Fibroblast of the conjunctiva (primary cell): ENCODE data around the gene ZNF618.

Experiments used
- DNase-seq: peaks from one replicate; pipeline ENCODE4 v3.0.0-alpha.2; 2010; ENCODE audit warnings: low read depth

ZNF618 gene

DNA sequence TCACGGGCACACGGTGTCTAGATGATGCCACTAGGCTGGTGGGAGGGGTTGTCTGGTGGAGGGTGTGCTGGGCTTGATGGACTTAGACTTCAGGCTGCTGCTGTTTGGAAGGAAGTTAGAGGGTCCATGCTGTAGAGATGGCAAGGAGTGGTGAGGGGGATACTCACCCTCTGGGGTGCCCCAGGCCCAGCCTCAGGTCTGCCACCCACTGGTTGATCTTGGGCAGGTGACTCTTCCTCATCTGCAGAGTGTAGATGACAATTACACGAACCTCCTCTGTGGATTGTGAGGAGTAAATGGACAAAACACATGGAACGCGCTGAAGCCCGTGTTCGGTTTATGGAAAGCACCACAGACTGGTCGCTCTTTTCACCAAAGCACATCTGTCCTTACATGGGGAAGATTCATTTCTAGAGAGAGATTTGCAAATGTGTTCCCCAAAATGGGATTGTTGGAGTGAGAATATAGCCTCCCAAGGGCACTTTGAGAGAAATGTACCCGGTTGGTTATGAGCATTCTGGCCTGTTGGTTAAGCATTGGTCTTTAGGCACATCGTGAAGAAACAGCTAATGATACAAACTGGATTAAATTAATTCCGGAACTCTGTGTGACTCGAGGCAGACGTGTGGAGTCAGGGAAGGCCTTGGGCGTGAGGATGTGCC is 58.2 kb downstream of the ZNF618 start:
- no peak for DNase-seq

- no peak for DNase-seq
These were observed 58.9 kb downstream of the ZNF618 start for GRCh38 chr9:113934829-113935676.

DNA sequence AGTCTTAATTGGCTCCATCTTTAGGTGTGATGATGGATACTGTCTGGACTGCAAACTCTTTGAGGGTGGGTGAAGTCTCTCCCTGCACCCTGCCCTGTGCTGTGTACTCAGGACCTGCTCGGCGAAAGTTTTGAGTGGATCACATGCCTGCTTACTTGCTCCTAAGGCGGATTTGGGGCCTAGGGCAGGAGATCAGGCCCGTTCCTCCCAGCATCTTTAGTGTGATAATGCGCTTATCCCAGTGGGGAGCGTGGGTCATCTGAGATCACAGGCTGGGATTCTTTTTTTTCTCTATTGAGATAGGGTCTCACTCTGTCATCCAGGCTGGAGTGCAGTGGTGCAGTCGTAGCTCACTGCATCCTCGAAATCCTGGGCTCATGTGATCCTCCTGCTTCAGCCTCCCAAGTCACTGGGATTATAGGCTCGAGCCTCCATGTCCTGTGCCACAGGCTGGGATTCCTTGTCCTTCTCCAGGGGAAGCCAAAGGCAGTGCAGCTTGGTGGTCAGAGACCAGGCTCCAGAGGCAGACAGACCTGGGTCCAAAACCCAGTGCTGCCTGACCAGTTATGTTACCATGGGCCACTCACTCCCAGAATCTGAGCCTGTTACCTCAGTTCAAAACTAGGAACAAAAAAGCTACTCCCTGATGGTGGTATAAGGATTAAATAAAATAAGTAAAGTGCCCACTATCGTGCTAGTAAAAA is 59.7 kb downstream of the ZNF618 start:
- no peak for DNase-seq

- DNase-seq, result no peak
These were observed 64.0 kb downstream of the ZNF618 start for GRCh38 chr9:113940077-113940476.

- no peak for DNase-seq
These were observed 64.9 kb downstream of the ZNF618 start for GRCh38 chr9:113941056-113941455.

- no peak for DNase-seq
These were observed 65.4 kb downstream of the ZNF618 start for GRCh38 chr9:113941526-113941925.

- no peak for DNase-seq
These were observed 67.3 kb downstream of the ZNF618 start for GRCh38 chr9:113943112-113944009.

- no peak for DNase-seq
These were observed 69.7 kb downstream of the ZNF618 start for GRCh38 chr9:113945784-113946183.

GRCh38 chr9:113946496-113947115 is 70.5 kb downstream of the ZNF618 start:
- DNase-seq, result no peak

DNA sequence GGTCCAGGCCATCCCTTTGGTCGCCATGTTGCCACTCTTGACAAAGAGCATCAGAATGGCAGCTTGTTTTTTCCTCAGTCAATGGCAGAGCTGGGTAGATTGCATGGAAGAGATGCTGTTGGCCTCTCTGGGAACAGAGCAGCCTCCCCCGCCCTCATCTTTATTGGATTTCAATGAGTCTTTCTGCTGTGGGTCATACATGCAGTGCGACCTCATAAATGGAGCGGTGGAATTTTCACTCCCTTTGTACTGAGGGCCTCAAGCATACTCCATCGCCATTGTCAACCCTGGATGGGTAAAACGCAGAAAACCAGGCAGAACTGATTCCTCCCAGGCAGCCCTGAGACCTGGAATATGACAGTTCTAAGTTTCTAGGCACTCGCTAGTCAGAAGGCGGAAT is 71.8 kb downstream of the ZNF618 start:
- DNase-seq, result no peak

DNA sequence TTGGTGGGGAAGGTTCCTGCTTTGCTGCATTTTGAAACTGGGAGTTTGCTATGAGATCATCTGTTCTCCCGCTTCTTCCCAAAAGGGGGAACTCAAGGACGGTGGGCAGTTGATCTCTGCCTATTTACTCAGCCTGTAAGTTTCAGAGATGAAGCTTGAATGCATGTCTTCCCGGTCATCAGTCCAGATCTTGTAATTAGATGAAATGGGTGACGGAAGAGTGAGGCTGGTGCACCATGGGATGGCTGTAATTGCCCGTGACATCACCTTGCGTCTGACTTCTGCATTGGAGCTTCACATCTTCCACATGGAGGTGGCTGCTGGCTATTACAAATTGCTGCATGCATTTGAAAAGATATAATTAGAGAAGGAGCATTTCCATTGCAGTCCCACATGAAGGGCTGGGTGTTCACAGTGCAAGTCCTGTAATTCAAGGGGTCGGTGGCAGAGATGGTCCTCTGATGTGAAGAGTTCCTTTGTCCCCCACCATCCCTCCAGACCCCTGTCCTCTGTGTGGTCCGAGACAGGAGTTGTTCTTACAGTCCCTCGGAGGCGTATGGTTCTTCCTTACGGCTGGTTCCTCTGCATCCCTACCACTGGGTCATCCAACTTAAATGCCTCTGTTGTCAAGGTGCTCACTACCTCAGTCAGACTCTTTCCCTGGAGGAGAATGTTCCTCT is 72.9 kb downstream of the ZNF618 start:
- no peak for DNase-seq

DNA sequence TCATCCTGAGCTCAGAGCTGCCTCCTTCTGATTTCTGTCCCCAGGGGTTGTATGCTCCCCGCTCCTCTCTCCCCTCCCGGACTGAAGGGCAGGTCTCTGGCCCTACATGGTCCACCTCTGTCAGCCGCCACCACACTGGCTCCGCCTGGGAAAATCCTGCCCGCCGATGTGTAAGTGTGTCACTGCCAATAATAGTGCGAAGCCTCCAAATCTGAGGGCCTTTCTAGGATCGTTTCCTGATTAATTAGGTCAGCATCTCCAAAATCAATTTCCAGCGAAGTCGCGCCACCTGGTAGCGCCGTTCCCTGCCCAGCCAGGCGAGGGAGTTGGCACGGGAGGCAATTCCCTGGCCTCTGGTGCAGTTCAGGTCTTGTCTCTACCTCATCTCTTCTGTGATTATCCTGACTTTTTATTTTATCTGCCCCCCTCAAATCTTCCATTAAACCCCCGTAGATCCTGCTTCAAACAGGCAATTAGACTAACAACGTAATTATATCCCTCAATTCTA is 73.5 kb downstream of the ZNF618 start:
- DNase-seq, result no peak

DNA sequence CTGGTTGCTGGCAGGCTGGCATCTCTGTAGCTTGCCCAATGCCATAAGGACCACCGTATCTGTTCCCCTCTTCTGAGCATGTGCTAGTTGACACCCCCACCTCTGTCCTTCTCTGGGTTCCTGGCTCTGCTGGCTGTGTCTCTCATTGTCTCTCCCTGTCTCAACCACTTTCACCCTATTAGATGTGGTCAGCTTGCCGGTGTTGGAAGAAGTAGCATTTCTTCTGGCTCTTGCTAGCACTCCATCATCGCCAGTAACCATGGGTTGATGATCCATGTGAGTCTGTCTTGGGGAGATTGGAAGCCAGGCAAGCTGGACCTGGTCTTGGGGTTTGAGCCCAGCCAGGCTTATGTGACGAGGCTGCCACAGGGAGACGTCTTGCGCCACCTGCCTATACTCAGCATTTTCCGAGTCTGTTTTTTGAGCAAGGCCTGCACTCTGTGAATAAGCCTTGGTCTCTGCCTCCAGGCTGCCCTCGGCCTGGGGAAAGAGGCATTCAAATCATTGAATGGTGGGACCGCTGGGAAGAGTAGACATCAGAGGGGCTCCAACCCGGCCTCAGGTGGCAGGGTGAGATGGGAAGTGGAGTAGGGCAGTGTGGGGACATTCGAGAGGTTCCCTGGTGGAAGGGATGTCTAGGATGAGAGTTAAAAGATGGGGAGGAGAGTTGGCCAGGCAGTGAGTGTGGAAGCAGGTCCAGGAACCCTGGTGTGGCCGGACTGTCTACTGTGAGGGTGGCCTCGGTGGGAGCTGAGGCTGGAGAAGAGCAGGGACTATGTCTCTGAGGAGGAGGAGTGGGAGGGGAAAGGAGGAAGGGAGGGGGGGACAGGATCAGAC is 74.3 kb downstream of the ZNF618 start:
- no peak for DNase-seq

GRCh38 chr9:113951032-113951372 is 74.9 kb downstream of the ZNF618 start:
- DNase-seq, result no peak

DNA sequence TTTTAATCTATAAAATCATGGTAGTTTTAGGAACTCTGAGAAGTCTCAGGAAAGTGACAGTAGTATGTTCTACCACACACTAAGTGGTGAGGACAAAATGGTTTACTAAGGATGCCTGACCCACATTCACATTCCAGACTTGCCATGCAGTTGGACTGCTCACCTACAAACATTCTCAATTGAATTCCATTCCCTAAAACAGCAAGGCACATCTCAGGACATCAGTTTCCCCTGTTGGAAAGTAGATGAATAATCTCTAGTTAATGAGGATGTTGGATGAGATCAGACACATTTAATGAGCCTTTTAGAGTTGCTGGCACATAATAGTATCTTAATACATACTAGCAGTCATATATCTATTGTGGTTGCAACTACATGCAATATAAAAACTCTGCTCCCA is 76.6 kb downstream of the ZNF618 start:
- no peak for DNase-seq

DNA sequence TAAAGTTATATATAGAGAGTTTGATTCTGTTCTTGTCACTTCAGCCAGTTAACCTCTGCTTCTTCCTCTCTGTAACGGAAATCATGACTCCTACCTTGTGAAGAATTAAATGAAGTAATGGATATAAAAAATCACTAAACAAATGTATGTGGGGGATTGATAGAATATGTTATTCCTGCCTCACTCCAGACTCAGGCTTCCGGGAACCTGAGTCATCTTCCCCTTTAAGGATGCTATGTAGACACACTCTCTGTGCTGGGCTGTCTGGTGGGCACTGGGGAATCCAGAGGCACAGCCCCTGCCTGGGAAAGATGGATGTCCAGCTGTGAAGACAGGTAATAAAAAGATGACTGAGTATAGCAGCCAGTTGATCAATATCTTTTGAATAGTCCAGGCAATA is 77.4 kb downstream of the ZNF618 start:
- DNase-seq, result no peak

GRCh38 chr9:113954591-113954990 is 78.5 kb downstream of the ZNF618 start:
- no peak for DNase-seq

GRCh38 chr9:113955076-113955752 is 79.1 kb downstream of the ZNF618 start:
- DNase-seq, result peak; percentile 54

DNA sequence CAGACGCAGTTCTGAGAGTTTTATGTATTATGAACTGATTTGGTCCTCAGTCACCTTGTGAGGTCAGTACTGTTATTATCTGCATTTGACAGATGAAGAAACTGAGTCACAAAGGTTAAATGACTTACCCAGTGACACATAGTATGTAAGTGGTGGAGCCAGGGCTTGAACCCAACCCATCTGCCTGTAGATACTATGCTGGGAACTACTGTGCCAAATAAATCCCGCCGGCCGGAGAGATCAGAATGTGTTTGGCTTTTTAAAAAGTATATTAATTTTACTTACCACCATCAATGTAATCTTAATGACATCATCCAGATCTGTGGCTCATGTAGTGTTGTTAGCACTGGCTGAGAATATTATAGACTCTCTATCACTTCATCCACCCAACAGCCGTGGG is 80.8 kb downstream of the ZNF618 start:
- DNase-seq, result no peak
